Measurements from ENCODE around the gene CPLX4.

- TF ChIP-seq CTCF (conservative IDR thresholded peaks at IDR 0.05 in 1 of 2, IDR thresholded peaks at IDR 0.05 in 1 of 2; ENCODE audit: low read depth in 1 of 2, low read length in 2 of 2) (no peak), EZH2 (IDR thresholded peaks at IDR 0.05; ENCODE audit: low read length, missing control alignments) (peak; percentile 73)
These were observed 51.5 kb downstream of the CPLX4 start for GRCh38 chr18:59266886-59267502.
